Stomach (tissue), 9 donors: ENCODE data around the gene PCED1B. TPM values are rescaled to one million over a fixed set of nuclear protein-coding genes. Genes with fewer than 3 reads are reported as not detected.
"Not testable (repeated sequence)": the region's sequence is repeated elsewhere in the genome, so short reads cannot be mapped to it uniquely, and the experiment has no call there.

Experiments
- DNase-seq, 2 donors: peaks; one replicate each; pipeline versions ENCODE4 v3.0.0 to v3.0.0-alpha.2; 2013 to 2019
- H3K27ac ChIP-seq, 5 donors: fragments of 200-600 bp in 4 of 5; sonication (generic) in 4 of 5; one replicate each; pipeline ENCODE4 v1.5.1; 2013 to 2019; ENCODE audit warnings: mild to moderate bottlenecking in 1 of 5, moderate library complexity in 1 of 5
- H3K27me3 ChIP-seq, 3 donors: fragments of 200-600 bp; sonication (generic); one replicate each; pipeline ENCODE4 v1.5.1; 2017 to 2019; ENCODE audit warnings: mixed run types in 1 of 3
- H3K36me3 ChIP-seq, 4 donors: fragments of 200-600 bp; sonication (generic); 1 replicate in 3 of 4; 2 replicates in 1 of 4; pipeline ENCODE4 v1.5.1; 2016 to 2019
- H3K4me1 ChIP-seq, 4 donors: fragments of 200-600 bp; sonication (generic); one replicate each; pipeline ENCODE4 v1.5.1; 2016 to 2019
- H3K4me3 ChIP-seq, 4 donors: fragments of 200-600 bp; sonication (generic) in 3 of 4; one replicate each; pipeline ENCODE4 v1.5.1; 2016 to 2019; ENCODE audit warnings: mild to moderate bottlenecking in 1 of 4
- H3K9me3 ChIP-seq, 4 donors: fragments of 200-600 bp; sonication (generic); one replicate each; pipeline ENCODE4 v1.5.1; 2016 to 2019
- EP300 ChIP-seq: sonication (generic); formaldehyde crosslinking; IDR thresholded peaks from one replicate; pipeline ENCODE4 v1.6.1; 2017; ENCODE audit warnings: antibody characterized with exemption
- POLR2A ChIP-seq, 4 donors: fragments of 450-650 bp; IDR thresholded peaks; one replicate each; pipeline ENCODE4 v1.6.1; 2016; ENCODE audit warnings: antibody characterized with exemption in 4 of 4, control low read depth in 2 of 4, mild to moderate bottlenecking in 1 of 4, moderate library complexity in 1 of 4
- POLR2AphosphoS5 ChIP-seq, 3 donors: sonication (generic); formaldehyde crosslinking; IDR thresholded peaks; one replicate each; pipeline ENCODE4 v1.6.1; 2016; ENCODE audit warnings: antibody characterized with exemption in 3 of 3
- WGBS, 5 donors: extraction: QIAGEN DNeasy Blood & Tissue Kit in 3 of 5; methylation state at CpG; one replicate each; pipeline versions ENCODE4 v1.1.5 to v1.1.7; 2013 to 2018; 5-methylcytosine and 5-hydroxymethylcytosine counted together
- intact Hi-C: fragments of 100-400 bp; cut with DNase I; formaldehyde crosslinking; loops from one replicate; pipeline ENCODE4 v1.15.1; 2023; ENCODE audit warnings: low total_unique reads
- polyA plus RNA-seq, 3 donors: library from polyadenylated mRNA; stranded (reverse); fragments of 200-250 nt; gene quantifications; one replicate each; pipeline ENCODE4 v1.2.3, GENCODE V29; 2013
- total RNA-seq, 5 donors: library from RNA; depleted of rRNA; stranded (reverse); fragments of >200 nt; gene quantifications; one replicate each; pipeline versions ENCODE4 v1.1.0 to v1.2.3, GENCODE V29; 2014 to 2016
- TF ChIP-seq, protein P1 (sequence below), 7 experiments: fragments of 450-650 bp in 4 of 7; fragments of 200-600 bp in 3 of 7; sonication (generic) in 3 of 7; IDR thresholded peaks; one replicate each; pipeline ENCODE4 v1.5.1; 2016 to 2019; ENCODE audit warnings: antibody characterized with exemption in 7 of 7, control low read depth in 2 of 7, mild to moderate bottlenecking in 1 of 7
- donor health status: healthy with polysubstance abuse.
- donor health status: Bipolar disorder and iron deficiency.
- donor health status: healthy.

PCED1B gene
- total and polyA plus RNA-seq, 8 donors, result 0.73 to 7.6 (median 2.4) TPM; not detected in 1

DNA sequence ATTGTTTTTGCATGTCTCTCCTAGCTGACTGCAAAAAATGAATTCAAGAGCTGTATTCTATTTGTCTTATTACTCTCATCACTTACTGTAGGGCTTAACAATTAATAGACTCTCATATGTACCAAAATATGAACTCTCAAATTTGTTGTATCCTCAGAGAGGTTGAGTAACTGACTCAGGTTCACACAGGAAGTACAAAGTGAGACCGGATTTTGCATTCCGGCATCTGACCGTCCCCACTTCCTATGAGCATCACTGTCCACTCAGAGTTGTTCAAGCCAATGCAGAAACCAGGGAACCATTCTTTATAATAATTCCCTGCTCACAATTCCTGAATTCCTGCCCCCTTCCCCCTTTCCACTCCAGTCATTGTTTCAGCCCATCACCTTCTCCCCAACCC, 113.6 kb downstream of the PCED1B start:
- 77 to 89% (median 84%) methylated on average over 3 of the region's 3 CpGs for WGBS, 5 donors
- no peak overlapping the region for H3K27ac ChIP-seq
- TF ChIP-seq, protein P1, sequence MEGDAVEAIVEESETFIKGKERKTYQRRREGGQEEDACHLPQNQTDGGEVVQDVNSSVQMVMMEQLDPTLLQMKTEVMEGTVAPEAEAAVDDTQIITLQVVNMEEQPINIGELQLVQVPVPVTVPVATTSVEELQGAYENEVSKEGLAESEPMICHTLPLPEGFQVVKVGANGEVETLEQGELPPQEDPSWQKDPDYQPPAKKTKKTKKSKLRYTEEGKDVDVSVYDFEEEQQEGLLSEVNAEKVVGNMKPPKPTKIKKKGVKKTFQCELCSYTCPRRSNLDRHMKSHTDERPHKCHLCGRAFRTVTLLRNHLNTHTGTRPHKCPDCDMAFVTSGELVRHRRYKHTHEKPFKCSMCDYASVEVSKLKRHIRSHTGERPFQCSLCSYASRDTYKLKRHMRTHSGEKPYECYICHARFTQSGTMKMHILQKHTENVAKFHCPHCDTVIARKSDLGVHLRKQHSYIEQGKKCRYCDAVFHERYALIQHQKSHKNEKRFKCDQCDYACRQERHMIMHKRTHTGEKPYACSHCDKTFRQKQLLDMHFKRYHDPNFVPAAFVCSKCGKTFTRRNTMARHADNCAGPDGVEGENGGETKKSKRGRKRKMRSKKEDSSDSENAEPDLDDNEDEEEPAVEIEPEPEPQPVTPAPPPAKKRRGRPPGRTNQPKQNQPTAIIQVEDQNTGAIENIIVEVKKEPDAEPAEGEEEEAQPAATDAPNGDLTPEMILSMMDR (IDR thresholded peaks at IDR 0.05), result no peak
- TF ChIP-seq POLR2A (IDR thresholded peaks at IDR 0.05), result no peak
- TF ChIP-seq POLR2AphosphoS5 (IDR thresholded peaks at IDR 0.05), result no peak
- no peak for TF ChIP-seq EP300
- DNase-seq, result no peak
- peaks cover 0 to 46% (median 22%) of the 10 kb centered on the region in 4 donors for H3K4me1 ChIP-seq
- intact Hi-C loops, result no loop called here
- no peaks in the 10 kb centered on the region for H3K27me3 ChIP-seq
- H3K36me3 ChIP-seq, result no peaks in the 10 kb centered on the region
- H3K9me3 ChIP-seq, result no peaks in the 10 kb centered on the region
- H3K4me3 ChIP-seq, result no peak overlapping the region

- no peaks in the 10 kb centered on the region for H3K36me3 ChIP-seq
- no peak for DNase-seq
- H3K4me1 ChIP-seq, result peaks cover 0 to 32% (median 15%) of the 10 kb centered on the region in 4 donors
- TF ChIP-seq POLR2A (IDR thresholded peaks at IDR 0.05) (no peak), POLR2AphosphoS5 (IDR thresholded peaks at IDR 0.05) (no peak), EP300 (no peak)
- TF ChIP-seq, protein P1 (IDR thresholded peaks at IDR 0.05), result no peak
- H3K27me3 ChIP-seq, result no peaks in the 10 kb centered on the region
- no peaks in the 10 kb centered on the region for H3K9me3 ChIP-seq
- WGBS, 5 donors, result 25 to 40% (median 32%) methylated on average over 4 of the region's 4 CpGs
- H3K4me3 ChIP-seq, result no peak overlapping the region
- no peak overlapping the region for H3K27ac ChIP-seq
- intact Hi-C loops, result no loop called here
These were observed 115.1 kb downstream of the PCED1B start for GRCh38 chr12:47194501-47194900.

DNA sequence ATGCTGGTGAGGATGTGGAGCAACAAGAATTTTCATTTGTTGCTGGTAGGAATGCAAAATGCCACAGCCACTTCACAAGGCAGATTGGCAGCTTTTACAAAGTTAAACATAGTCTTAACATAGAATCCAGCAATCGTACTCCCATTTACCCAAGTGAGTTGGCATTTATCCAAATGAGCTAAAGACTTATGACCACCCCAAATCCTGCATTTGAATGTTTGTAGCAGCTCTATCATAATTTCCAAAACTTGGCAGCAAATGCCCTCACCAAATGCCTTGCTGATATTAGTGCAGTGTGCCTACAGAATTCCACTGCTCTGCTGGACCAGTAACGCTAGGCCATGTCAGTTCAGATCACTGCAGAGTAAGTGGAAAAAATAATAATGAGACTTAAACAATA, 121.0 kb downstream of the PCED1B start:
- TF ChIP-seq POLR2AphosphoS5 (IDR thresholded peaks at IDR 0.05) (no peak), POLR2A (IDR thresholded peaks at IDR 0.05) (no peak), EP300 (no peak)
- TF ChIP-seq, protein P1 (IDR thresholded peaks at IDR 0.05), result no peak
- intact Hi-C loops, result no loop called here
- H3K36me3 ChIP-seq, result no peaks in the 10 kb centered on the region
- H3K27me3 ChIP-seq, result no peaks in the 10 kb centered on the region
- WGBS, 5 donors, result 41 to 76% (median 53%) methylated on average over 2 of the region's 2 CpGs
- H3K4me3 ChIP-seq, result no peak overlapping the region
- no peaks in the 10 kb centered on the region for H3K9me3 ChIP-seq
- no peak for DNase-seq
- no peak overlapping the region for H3K27ac ChIP-seq
- no peaks in the 10 kb centered on the region for H3K4me1 ChIP-seq

DNA sequence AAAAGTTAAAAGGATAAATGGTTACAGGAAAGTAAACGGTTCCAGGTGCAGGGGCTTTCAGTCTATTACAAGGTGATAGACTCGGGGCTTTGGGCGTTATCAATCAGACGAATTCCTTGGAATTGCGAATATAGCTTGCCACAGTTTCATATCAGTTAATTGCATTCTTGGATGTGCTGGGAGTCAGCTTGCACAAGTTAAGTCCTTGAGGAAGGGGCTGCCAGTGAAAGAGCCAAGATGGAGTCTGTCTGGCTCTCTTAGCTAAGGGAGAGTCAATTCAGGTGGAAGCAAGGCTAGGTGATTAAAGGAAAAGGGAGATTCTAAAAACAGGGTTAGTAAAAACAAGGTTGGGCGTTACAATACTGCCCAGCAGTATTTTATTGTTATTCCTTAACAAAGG, 121.8 kb downstream of the PCED1B start:
- H3K27ac ChIP-seq, H3K4me3 ChIP-seq, intact Hi-C loops, H3K4me1 ChIP-seq, H3K36me3 ChIP-seq, DNase-seq, H3K9me3 ChIP-seq, H3K27me3 ChIP-seq: not testable (repeated sequence)
- 62 to 77% (median 71%) methylated on average over 6 of the region's 6 CpGs for WGBS, 5 donors

- TF ChIP-seq POLR2AphosphoS5 (IDR thresholded peaks at IDR 0.05), result no peak
- no peak for TF ChIP-seq EP300
- TF ChIP-seq POLR2A (IDR thresholded peaks at IDR 0.05), result no peak
- TF ChIP-seq, protein P1 (IDR thresholded peaks at IDR 0.05), result no peak
- DNase-seq, result no peak
- 80 to 94% (median 88%) methylated on average over 2 of the region's 2 CpGs for WGBS, 5 donors
- Histone ChIP-seq H3K27ac (no peak overlapping the region), H3K4me1 (peaks cover 0 to 7% (median 2%) of the 10 kb centered on the region in 4 donors), H3K4me3 (no peak overlapping the region), H3K36me3 (no peaks in the 10 kb centered on the region), H3K27me3 (no peaks in the 10 kb centered on the region), H3K9me3 (no peaks in the 10 kb centered on the region)
- intact Hi-C loops, result no loop called here
These were observed 122.8 kb downstream of the PCED1B start for GRCh38 chr12:47202176-47202575.
